PC-3 (cell line): ENCODE measurements around the gene UBASH3A. TPM values are rescaled to one million over a fixed set of nuclear protein-coding genes. Genes with fewer than 3 reads are reported as not detected.

Source experiments
- ATAC-seq: fragments of 200-7000 bp; cut with Tn5 transposase; 2 replicates; pipeline ENCODE4 v1.9.1; 2020; ENCODE audit warnings: mild to moderate bottlenecking, moderate library complexity
- BruUV-seq: library from RNA; stranded (reverse); fragments of 400-500 nt; replicated peaks from 2 replicates; lab custom pipeline; 2021; lab: Mats Ljungman, UMichigan
- CTCF ChIA-PET: fragments of 300-600 bp; sonication (Branson Sonifier 250); formaldehyde crosslinking; loops from one replicate; lab custom pipeline; 2022; ENCODE audit warnings: antibody characterized with exemption; lab: Charles Lee
- POLR2A ChIA-PET: fragments of 300-600 bp; sonication (Branson Sonifier 250); formaldehyde crosslinking; loops from one replicate; lab custom pipeline; 2022; ENCODE audit warnings: antibody characterized with exemption; ENCODE audit not compliant: unreplicated experiment; lab: Charles Lee
- DNase-seq: peaks from one replicate; pipeline ENCODE4 v3.0.0-alpha.2; 2015
- H2AFZ ChIP-seq: fragments of 300-600 bp; sonication (generic); 2 replicates; pipeline ENCODE4 v1.6.0; 2016; ENCODE audit warnings: antibody characterized with exemption, low read length
- H3F3A ChIP-seq: fragments of 300-600 bp; sonication (generic); one replicate; pipeline ENCODE4 v1.6.0; 2017; ENCODE audit warnings: antibody characterized with exemption, low read length, control low read depth, mild to moderate bottlenecking; ENCODE audit not compliant: unreplicated experiment
- H3K27ac ChIP-seq: fragments of 300-600 bp; sonication (generic); 2 replicates; pipeline ENCODE4 v1.5.1; 2016; ENCODE audit warnings: mild to moderate bottlenecking, low read length
- H3K27me3 ChIP-seq: fragments of 300-600 bp; sonication (generic); 2 replicates; pipeline ENCODE4 v1.6.1; 2016; ENCODE audit warnings: low read length, mixed read lengths
- H3K36me3 ChIP-seq: fragments of 300-600 bp; sonication (generic); 2 replicates; pipeline ENCODE4 v1.6.1; 2016; ENCODE audit warnings: low read depth, mixed run types, low read length, mixed read lengths
- H3K4me1 ChIP-seq: fragments of 300-600 bp; sonication (generic); 2 replicates; pipeline ENCODE4 v1.5.1; 2016; ENCODE audit warnings: low read length; ENCODE audit not compliant: insufficient read depth
- H3K4me2 ChIP-seq: fragments of 300-600 bp; sonication (generic); 2 replicates; pipeline ENCODE4 v1.6.0; 2016; ENCODE audit warnings: low read length
- H3K4me3 ChIP-seq: fragments of 300-600 bp; sonication (generic); 2 replicates; pipeline ENCODE4 v1.5.1; 2016; ENCODE audit warnings: mild to moderate bottlenecking, low read length, mixed read lengths
- H3K79me2 ChIP-seq: fragments of 300-600 bp; sonication (generic); 2 replicates; pipeline ENCODE4 v1.6.1; 2017; ENCODE audit warnings: low read length, mixed read lengths
- H3K9ac ChIP-seq: fragments of 300-600 bp; sonication (generic); 2 replicates; pipeline ENCODE4 v1.6.0; 2016; ENCODE audit warnings: mild to moderate bottlenecking, low read length
- H3K9me2 ChIP-seq: fragments of 300-600 bp; sonication (generic); replicated peaks from 2 replicates; pipeline ENCODE4 v1.6.1; 2016; ENCODE audit warnings: mixed run types, low read length, mixed read lengths
- H3K9me3 ChIP-seq: fragments of 300-600 bp; sonication (generic); 2 replicates; pipeline ENCODE4 v1.6.1; 2016; ENCODE audit warnings: low read length, mixed read lengths
- H4K20me1 ChIP-seq: fragments of 300-600 bp; sonication (generic); 2 replicates; pipeline ENCODE4 v1.6.1; 2016; ENCODE audit warnings: low read length, mixed read lengths
- CTCF ChIP-seq: fragments of 300-600 bp; sonication (generic); conservative IDR thresholded peaks from 2 replicates; pipeline ENCODE4 v1.5.1; 2017; ENCODE audit warnings: antibody characterized with exemption, low read depth, mild to moderate bottlenecking, low read length
- EZH2 ChIP-seq: fragments of 300-600 bp; sonication (generic); IDR thresholded peaks from one replicate; pipeline ENCODE4 v1.6.1; 2017; ENCODE audit warnings: antibody characterized with exemption, mild to moderate bottlenecking, low read length; ENCODE audit not compliant: unreplicated experiment
- EZH2phosphoT487 ChIP-seq: fragments of 300-600 bp; sonication (generic); IDR thresholded peaks from 2 replicates; pipeline ENCODE4 v1.6.1; 2018; ENCODE audit warnings: mild to moderate bottlenecking, antibody characterized with exemption, low read length, borderline replicate concordance
- intact Hi-C: fragments of 100-400 bp; cut with micrococcal nuclease; formaldehyde crosslinking; loops from 2 replicates; pipeline ENCODE4 v1.9.0; 2023
- total RNA-seq: library from RNA; depleted of rRNA; stranded (reverse); fragments of >200 nt; gene quantifications from 2 replicates; pipeline ENCODE4 v1.2.3, GENCODE V29; 2014

UBASH3A gene
- total RNA-seq, 1 experiment from 2014 or later = 1.0 TPM

DNA sequence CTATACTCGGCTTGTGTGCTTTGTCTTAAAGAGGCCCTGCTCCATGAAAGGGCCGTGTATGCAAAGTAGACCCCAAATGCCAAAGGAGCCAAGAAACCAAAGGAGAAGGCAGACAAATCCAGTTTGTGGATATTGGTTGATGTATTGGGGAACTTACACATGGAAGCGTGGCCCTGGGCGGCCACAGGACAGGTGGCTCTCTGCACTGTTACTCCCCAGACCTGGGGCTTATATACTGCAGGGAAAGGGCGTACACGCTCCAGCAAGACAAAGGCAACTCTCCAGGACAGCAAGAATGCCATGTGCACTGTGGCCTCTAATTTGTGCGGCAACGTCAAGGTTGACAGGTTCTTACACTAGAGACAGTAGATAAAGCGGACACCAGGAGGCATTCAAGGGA is 67.5 kb downstream of the UBASH3A start:
- TF ChIP-seq CTCF = no peak
- no peak for TF ChIP-seq EZH2phosphoT487
- TF ChIP-seq EZH2 = no peak
- no TSS peak for BruUV-seq
- Histone ChIP-seq H3K4me1 (peaks cover 38% of the 10 kb centered on the region), H3K9me2 (no peaks in the 10 kb centered on the region), H3K4me2 (no peak overlapping the region), H3K27me3 (no peaks in the 10 kb centered on the region), H3K9ac (no peak overlapping the region), H3K27ac (no peak overlapping the region), H3F3A (no peaks in the 10 kb centered on the region), H3K36me3 (no peaks in the 10 kb centered on the region), H3K9me3 (no peaks in the 10 kb centered on the region), H4K20me1 (no peaks in the 10 kb centered on the region), H3K4me3 (no peak overlapping the region), H2AFZ (no peak overlapping the region), H3K79me2 (no peaks in the 10 kb centered on the region)
- ChIA-PET CTCF (no interaction called here), POLR2A (no interaction called here)
- intact Hi-C loops = no loop called here
- ATAC-seq = no peak
- DNase-seq = no peak

DNA sequence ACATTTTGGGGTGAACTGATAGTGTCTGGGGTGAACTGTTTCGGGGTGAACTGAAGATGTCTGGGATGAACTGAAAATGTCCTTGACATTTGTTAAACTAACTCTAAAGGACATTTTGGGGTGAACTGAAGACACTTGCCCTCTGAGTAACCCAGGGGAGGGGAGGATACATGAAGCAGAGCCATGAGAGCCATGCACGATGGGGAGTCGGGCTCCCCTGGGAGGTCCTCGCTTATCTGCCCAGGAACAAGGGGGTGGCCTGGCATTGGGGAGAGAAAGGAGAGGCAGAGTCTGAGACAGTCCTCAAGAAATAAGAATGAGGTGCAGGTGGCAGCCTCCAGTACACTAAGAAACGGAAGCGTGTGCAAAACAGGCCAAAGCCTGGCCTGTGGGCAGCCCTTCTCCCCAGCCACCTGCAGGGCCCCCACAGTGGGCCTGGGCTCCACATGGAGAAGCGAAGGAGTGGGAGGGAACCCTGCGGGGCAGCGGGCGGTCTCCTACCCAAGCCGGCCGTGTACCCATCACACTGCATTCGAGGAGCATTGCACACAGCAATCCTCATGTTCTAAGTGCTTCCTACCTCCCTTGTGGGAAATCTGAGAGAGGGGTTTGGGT is 68.1 kb downstream of the UBASH3A start:
- Histone ChIP-seq H3K27me3 (no peaks in the 10 kb centered on the region), H4K20me1 (no peaks in the 10 kb centered on the region), H3K27ac (no peak overlapping the region), H3K4me3 (no peak overlapping the region), H2AFZ (no peak overlapping the region), H3F3A (no peaks in the 10 kb centered on the region), H3K9ac (no peak overlapping the region), H3K4me2 (no peak overlapping the region), H3K36me3 (no peaks in the 10 kb centered on the region), H3K79me2 (no peaks in the 10 kb centered on the region), H3K4me1 (peaks cover 38% of the 10 kb centered on the region), H3K9me2 (no peaks in the 10 kb centered on the region), H3K9me3 (no peaks in the 10 kb centered on the region)
- ChIA-PET CTCF (no interaction called here), POLR2A (no interaction called here)
- DNase-seq (no peak), ATAC-seq (no peak)
- BruUV-seq = no TSS peak
- intact Hi-C loops = no loop called here
- TF ChIP-seq EZH2 = no peak
- TF ChIP-seq EZH2phosphoT487 = no peak

- Histone ChIP-seq H3F3A (no peaks in the 10 kb centered on the region), H3K9me2 (no peaks in the 10 kb centered on the region), H4K20me1 (no peaks in the 10 kb centered on the region), H3K4me1 (peaks cover 37% of the 10 kb centered on the region), H3K27me3 (no peaks in the 10 kb centered on the region), H2AFZ (no peak overlapping the region), H3K36me3 (no peaks in the 10 kb centered on the region), H3K9me3 (no peaks in the 10 kb centered on the region), H3K4me3 (no peak overlapping the region), H3K4me2 (no peak overlapping the region), H3K79me2 (no peaks in the 10 kb centered on the region), H3K27ac (no peak overlapping the region), H3K9ac (no peak overlapping the region)
- CTCF ChIA-PET = no interaction called here
- intact Hi-C loops = no loop called here
- ATAC-seq (no peak), DNase-seq (no peak)
- BruUV-seq = no TSS peak
- TF ChIP-seq CTCF (no peak), EZH2phosphoT487 (no peak), EZH2 (no peak)
- POLR2A ChIA-PET = no interaction called here
Observed at GRCh38 chr21:42472521-42472920, 68.8 kb downstream of the UBASH3A start.
